Astrocyte of the cerebellum (primary cell): ENCODE data around the gene DLGAP1.

Experiments
- DNase-seq: peaks from one replicate; pipeline ENCODE4 v3.0.0-alpha.2; 2011; ENCODE audit warnings: low read depth
- H3K4me3 ChIP-seq: 2 replicates; pipeline ENCODE4 v1.5.1; 2011; ENCODE audit warnings: mild to moderate bottlenecking, low read depth, low read length, moderate library complexity
- CTCF ChIP-seq: IDR thresholded peaks from 2 replicates; pipeline ENCODE4 v1.5.1; 2012; ENCODE audit warnings: low read length, low read depth, moderate library complexity, mild to moderate bottlenecking; ENCODE audit errors: missing control alignments
- in situ Hi-C: cut with HindIII; loops from 2 replicates; pipeline ENCODE4 v1.10.0; 2017; ENCODE audit warnings: low sequenced_read_pairs

DLGAP1 gene

DNA sequence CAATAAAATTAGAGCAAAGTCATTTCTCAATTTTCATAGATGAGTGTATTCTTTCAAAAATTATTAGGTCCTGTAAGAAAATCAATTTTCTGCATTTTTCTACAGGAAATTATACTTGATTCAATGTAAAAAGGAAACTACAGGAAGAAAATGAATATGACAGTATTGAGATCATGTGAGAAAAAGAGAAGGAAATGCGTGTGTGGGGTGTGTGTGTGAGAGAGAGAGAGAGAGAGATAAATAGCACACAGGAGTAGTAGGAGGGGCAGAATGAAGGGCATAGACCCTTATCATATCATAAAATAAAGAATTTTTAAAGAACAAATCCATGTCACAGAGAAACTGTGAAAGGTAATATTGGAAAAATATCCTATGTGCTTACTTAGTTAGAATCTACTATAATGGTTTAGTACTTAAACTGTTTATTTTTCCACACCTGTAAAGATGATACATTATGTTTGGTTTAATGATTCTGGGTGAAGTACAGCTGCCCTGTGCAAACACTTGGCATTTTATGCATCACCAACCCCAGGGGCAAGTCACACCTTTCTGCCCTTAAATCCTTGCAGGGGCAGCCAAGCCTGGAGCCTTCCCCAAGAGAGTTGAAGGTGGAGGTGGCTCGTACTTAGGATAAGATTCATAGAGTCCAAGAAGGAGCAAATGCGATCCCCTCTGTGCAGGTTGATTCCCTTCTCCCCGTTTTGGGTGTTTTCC lies 728.7 kb downstream of the DLGAP1 start:
- no peak for TF ChIP-seq CTCF
- in situ Hi-C loops = no loop called here
- H3K4me3 ChIP-seq = no peak overlapping the region
- DNase-seq = no peak

GRCh38 chr18:3725115-3725514 lies 730.0 kb downstream of the DLGAP1 start:
- H3K4me3 ChIP-seq = no peak overlapping the region
- in situ Hi-C loops = no loop called here
- DNase-seq = no peak
- no peak for TF ChIP-seq CTCF

- TF ChIP-seq CTCF = no peak
- H3K4me3 ChIP-seq = no peak overlapping the region
- DNase-seq = no peak
- in situ Hi-C loops = no loop called here
These were observed 731.6 kb downstream of the DLGAP1 start for GRCh38 chr18:3723554-3723953.

DNA sequence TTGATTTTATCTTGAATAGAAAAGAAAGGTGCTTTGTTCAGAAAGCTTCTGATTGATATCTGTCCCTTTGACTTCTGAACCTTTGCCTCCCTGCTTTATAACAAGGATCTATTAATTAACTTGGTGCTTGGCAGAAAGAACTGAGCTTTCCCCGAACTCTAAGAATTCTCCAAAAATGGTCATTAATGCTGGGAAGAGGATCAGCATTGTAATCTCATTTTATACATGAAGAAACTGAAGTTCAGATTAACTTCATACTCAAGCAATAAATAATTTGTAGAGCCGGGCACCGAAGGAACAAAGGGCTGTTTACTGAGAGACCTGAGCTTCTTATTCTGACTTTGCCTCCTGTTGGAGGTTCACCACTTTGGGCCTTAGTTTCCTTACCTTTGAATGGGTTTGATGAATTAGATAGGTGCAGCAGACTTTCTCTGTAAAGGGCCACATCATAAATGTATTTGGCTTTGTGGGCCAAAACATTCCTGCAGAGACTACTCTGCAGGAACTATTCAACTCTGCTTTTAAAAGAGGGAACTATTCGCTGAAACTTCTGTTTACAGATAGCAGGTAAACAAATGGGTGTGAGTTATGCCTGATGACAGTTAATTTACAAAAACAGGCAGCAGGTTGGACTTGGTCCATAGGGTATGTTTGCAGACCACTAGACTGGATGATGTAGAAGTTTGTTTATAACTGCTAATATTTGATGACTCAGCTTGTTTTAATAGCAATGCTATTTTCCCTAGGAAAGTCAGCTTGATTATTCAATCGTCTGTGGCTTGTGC lies 732.3 kb downstream of the DLGAP1 start:
- no peak for DNase-seq
- no peak overlapping the region for H3K4me3 ChIP-seq
- in situ Hi-C loops = no loop called here
- no peak for TF ChIP-seq CTCF

DNA sequence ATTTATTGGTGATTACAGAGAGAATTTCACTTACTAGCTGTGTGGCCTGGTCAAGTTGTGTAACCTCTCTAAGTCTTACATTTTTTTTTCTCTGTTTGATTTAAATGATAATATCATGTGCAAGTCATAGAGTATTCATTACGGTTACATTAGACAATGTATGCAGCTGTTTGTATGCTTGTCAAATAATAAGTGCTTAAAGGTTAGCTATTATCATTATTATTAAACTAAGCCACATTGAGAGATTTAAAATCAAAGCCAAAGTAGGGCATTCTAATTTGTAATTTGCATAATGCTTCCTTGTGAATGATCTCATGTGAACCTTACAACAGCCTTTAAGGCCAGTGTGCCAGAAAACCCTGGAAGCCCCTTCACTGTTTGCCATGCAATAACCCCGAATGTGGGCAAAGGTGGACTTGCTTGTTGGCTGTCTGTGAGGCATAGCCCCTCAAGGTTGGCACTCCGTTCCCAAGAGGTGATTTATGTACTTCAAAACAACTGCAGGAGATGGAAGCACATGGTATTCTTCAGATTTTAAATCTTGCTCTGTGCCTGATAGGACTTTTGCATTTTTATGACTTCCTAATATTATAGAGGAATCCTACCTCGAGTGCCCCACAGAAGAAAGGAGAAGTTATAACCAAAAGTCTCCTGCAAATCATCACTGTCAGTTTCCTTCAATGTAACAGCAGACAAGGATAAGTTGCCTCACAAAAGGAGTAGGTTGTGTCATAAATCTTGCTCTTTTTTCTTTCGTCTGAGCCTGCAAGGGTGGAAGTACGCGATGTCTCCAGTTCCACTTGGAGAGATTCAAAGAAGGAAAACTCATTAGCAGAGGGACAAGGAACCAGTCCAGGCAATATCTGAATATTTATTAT lies 733.1 kb downstream of the DLGAP1 start:
- in situ Hi-C loops = no loop called here
- DNase-seq = no peak
- no peak overlapping the region for H3K4me3 ChIP-seq
- TF ChIP-seq CTCF = no peak

DNA sequence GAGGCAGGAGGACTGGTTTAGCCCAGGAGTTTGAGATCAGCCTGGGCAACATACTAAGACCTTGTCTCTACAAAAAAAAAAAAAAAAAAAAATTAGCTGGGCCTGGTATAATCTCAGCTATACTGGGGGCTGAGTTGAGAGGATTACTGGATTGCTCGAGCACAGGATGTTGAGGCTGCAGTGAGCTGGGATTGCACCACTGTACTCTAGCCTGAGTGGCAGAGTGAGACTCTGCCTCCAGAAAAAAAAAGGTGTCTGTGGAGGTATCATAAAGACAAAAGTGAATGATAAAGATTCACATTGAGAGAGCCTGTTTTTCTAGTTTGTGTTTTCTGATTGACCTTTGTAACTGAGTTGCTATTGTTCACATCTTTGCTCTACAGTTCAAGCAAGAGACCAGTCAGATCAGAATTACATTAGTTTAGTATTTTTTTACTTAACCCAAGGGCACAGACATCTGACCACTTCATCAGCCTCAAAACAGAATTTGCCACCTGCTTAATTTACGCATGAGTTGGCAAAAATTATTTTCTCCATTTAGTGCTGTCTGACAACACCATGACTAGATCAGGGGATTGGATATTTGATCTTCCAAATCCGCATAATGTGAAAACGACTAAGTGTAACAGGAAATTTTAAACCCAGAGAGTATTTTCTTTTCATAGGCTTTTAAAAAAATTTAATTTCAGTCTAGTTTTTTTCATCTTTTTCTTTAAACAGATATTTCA lies 734.1 kb downstream of the DLGAP1 start:
- H3K4me3 ChIP-seq = no peak overlapping the region
- no peak for TF ChIP-seq CTCF
- DNase-seq = no peak
- in situ Hi-C loops = no loop called here
